Esophagus muscularis mucosa (tissue), 4 donors: ENCODE results near the gene CAPN9. TPM values are rescaled to one million over a fixed set of nuclear protein-coding genes. Genes with fewer than 3 reads are reported as not detected.
A peak's percentile ranks its signal among the peaks of the same experiment; 100 is the strongest.

ENCODE experiments used
- DNase-seq: peaks from one replicate; pipeline ENCODE4 v3.0.0-alpha.2; 2017; ENCODE audit errors: extremely low spot score
- H3K27ac ChIP-seq, 4 donors: fragments of 200-600 bp; sonication (generic); replicated peaks in 1 of 4; 1 replicate in 3 of 4; 2 replicates in 1 of 4; pipeline ENCODE4 v1.5.1; 2016 to 2019; ENCODE audit warnings: mild to moderate bottlenecking in 1 of 4
- H3K27me3 ChIP-seq, 4 donors: fragments of 200-600 bp; sonication (generic); one replicate each; pipeline versions ENCODE4 v1.5.1 to v1.6.0; 2016 to 2019
- H3K36me3 ChIP-seq, 4 donors: fragments of 200-600 bp; sonication (generic); one replicate each; pipeline ENCODE4 v1.5.1; 2016 to 2019
- H3K4me1 ChIP-seq, 4 donors: fragments of 200-600 bp; sonication (generic); one replicate each; pipeline ENCODE4 v1.5.1; 2016 to 2019
- H3K4me3 ChIP-seq, 4 donors: fragments of 200-600 bp; sonication (generic); 1 replicate in 2 of 4; 2 replicates in 2 of 4; pipeline ENCODE4 v1.5.1; 2016 to 2019; ENCODE audit warnings: mild to moderate bottlenecking in 4 of 4, moderate library complexity in 1 of 4
- H3K9me3 ChIP-seq, 4 donors: fragments of 200-600 bp; sonication (generic); 1 replicate in 3 of 4; 2 replicates in 1 of 4; pipeline ENCODE4 v1.5.1; 2016 to 2019
- EP300 ChIP-seq: sonication (generic); formaldehyde crosslinking; IDR thresholded peaks from one replicate; pipeline ENCODE4 v1.6.1; 2017; ENCODE audit warnings: antibody characterized with exemption
- POLR2A ChIP-seq: fragments of 450-650 bp; IDR thresholded peaks from one replicate; pipeline ENCODE4 v1.6.1; 2017; ENCODE audit warnings: antibody characterized with exemption, moderate library complexity, mild to moderate bottlenecking, low read depth
- POLR2AphosphoS5 ChIP-seq, 2 donors: sonication (generic); formaldehyde crosslinking; IDR thresholded peaks; one replicate each; pipeline ENCODE4 v1.6.1; 2017; ENCODE audit warnings: antibody characterized with exemption in 2 of 2
- WGBS: methylation state at CpG from one replicate; pipeline ENCODE4 v1.1.5; 2018; 5-methylcytosine and 5-hydroxymethylcytosine counted together
- intact Hi-C: fragments of 100-400 bp; cut with DNase I; formaldehyde crosslinking; loops from one replicate; pipeline ENCODE4 v1.15.1; 2023
- total RNA-seq, 4 donors: library from RNA; depleted of rRNA; stranded (reverse); fragments of >200 nt; gene quantifications; one replicate each; pipeline versions ENCODE4 v1.1.0 to v1.2.1, GENCODE V29; 2016
- TF ChIP-seq, protein P1 (sequence below), 3 experiments: fragments of 200-600 bp in 2 of 3; fragments of 450-650 bp in 1 of 3; sonication (generic) in 2 of 3; IDR thresholded peaks; one replicate each; pipeline ENCODE4 v1.5.1; 2017 to 2019; ENCODE audit warnings: antibody characterized with exemption in 3 of 3, mild to moderate bottlenecking in 2 of 3, moderate library complexity in 1 of 3

Gene CAPN9
- total RNA-seq, 4 donors from 2014 or later, result not detected

DNA sequence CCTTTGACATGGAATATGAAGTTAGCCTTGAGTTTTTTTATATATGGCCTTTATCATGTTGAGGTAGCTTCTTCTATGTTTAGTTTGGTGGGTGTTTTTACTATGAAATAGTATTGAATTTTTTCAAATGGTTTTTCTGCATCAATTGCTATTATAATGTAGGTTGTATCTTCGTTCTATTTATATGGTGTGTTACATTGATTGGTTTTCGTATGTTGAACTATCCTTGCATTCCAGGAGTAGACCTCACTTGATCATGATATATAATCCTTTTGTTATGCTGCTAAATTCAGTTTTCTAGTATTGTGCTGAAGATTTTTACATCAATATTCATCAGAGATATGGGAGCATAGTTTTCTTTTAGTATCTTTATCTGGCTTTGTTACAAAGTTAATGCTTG is 65.4 kb downstream of the CAPN9 start:
- Histone ChIP-seq H3K4me1 (peaks cover 0 to 17% (median 4%) of the 10 kb centered on the region in 4 donors), H3K9me3 (peaks cover 0 to 11% (median 5%) of the 10 kb centered on the region in 4 donors), H3K27me3 (no peaks in the 10 kb centered on the region), H3K27ac (no peak overlapping the region), H3K4me3 (no peak overlapping the region), H3K36me3 (no peaks in the 10 kb centered on the region)
- intact Hi-C loops, result no loop called here
- TF ChIP-seq POLR2A (no peak), EP300 (no peak), POLR2AphosphoS5 (IDR thresholded peaks at IDR 0.05) (no peak)
- TF ChIP-seq, protein P1, sequence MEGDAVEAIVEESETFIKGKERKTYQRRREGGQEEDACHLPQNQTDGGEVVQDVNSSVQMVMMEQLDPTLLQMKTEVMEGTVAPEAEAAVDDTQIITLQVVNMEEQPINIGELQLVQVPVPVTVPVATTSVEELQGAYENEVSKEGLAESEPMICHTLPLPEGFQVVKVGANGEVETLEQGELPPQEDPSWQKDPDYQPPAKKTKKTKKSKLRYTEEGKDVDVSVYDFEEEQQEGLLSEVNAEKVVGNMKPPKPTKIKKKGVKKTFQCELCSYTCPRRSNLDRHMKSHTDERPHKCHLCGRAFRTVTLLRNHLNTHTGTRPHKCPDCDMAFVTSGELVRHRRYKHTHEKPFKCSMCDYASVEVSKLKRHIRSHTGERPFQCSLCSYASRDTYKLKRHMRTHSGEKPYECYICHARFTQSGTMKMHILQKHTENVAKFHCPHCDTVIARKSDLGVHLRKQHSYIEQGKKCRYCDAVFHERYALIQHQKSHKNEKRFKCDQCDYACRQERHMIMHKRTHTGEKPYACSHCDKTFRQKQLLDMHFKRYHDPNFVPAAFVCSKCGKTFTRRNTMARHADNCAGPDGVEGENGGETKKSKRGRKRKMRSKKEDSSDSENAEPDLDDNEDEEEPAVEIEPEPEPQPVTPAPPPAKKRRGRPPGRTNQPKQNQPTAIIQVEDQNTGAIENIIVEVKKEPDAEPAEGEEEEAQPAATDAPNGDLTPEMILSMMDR (IDR thresholded peaks at IDR 0.05), result no peak
- DNase-seq, result no peak
- 94% methylated on average over 2 of the region's 2 CpGs for WGBS

DNA sequence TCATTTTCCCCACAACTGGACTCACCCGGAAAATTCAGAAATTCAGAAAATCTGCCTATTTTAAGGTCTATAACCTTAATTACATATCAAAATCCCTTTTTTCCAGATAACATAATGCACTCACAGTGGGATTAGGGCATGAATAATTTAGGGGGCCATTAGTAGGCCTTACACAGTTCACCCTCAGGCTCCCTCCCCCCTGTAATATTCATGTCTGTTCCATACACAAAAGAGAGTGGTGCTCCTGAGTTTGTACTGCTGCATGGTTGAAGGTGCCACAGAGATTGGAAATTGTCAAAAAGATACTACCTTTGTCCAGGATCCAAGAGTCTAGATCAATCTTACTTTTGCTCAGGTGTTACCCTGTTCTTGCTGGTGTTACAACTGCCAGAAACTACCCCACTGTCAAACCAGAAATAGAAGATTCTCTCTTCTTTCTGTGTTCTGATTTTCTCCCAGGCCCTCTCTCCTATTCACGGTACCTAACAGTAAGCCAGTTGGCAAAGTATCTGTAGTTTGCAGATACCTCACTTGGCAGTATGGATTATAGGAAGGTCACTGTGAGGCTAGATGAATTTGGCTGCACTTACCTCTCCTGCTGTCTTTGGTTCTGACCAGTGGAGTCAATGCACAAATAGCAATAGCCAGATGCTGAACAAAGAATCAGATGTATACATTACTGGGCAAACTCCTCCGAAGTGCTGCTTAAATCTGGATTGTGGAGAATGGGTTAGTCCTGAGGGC is 67.9 kb downstream of the CAPN9 start:
- peak; percentile 21 for DNase-seq
- no peak for TF ChIP-seq POLR2AphosphoS5 (IDR thresholded peaks at IDR 0.05)
- TF ChIP-seq EP300, result no peak
- TF ChIP-seq, protein P1 (IDR thresholded peaks at IDR 0.05), result no peak
- WGBS, result 61% methylated on average over 3 of the region's 3 CpGs
- Histone ChIP-seq H3K4me3 (no peak overlapping the region), H3K36me3 (no peaks in the 10 kb centered on the region), H3K27me3 (no peaks in the 10 kb centered on the region), H3K4me1 (peaks cover 0 to 5% (median 0%) of the 10 kb centered on the region in 4 donors), H3K27ac (no peak overlapping the region), H3K9me3 (peaks cover 0 to 11% (median 5%) of the 10 kb centered on the region in 4 donors)
- intact Hi-C loops, result no loop called here

DNA sequence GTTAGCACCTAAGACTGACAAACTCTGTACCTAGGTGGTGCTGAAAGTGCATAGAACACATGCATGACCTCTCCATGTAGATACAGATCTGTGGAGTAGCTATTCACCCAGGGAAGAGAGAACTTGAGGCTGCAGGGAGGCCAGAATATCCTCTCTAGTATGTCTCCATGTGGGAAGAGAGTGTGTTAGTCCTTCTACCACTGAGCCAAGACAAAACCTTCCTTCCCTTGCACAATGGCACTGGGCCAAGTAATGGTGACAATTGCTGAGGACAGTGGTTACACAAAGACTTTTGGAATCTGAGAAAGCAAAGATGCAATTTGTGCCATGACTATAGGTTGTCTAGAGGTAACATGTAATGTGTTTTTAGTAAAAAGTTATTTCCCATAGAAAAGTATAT is 68.8 kb downstream of the CAPN9 start:
- Histone ChIP-seq H3K4me1 (peaks cover 0 to 5% (median 0%) of the 10 kb centered on the region in 4 donors), H3K27ac (no peak overlapping the region), H3K36me3 (no peaks in the 10 kb centered on the region), H3K4me3 (no peak overlapping the region), H3K9me3 (peaks cover 0 to 11% (median 5%) of the 10 kb centered on the region in 4 donors), H3K27me3 (no peaks in the 10 kb centered on the region)
- peak; percentile 64 for DNase-seq
- intact Hi-C loops, result no loop called here
- no peak for TF ChIP-seq POLR2A
- no peak for TF ChIP-seq POLR2AphosphoS5 (IDR thresholded peaks at IDR 0.05)
- no peak for TF ChIP-seq EP300
- TF ChIP-seq, protein P1 (IDR thresholded peaks at IDR 0.05), result no peak

DNA sequence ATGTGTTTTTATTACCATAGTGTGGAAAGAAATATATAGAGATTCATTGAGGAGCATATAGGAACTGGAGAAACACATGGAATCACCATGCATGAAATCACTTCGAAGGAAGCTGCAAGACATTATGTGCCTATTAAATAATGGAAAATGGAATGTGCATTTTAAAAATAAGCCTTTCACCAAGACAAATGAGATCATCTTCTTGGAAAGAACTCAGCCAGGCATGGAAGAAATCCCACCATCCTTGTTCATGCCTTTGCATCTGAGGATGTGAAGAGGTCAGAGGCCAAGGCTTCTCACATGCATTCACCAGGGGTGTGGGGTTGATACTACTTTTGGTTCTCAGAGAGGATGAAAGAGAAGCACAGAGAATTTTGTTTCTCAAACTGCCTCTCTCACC is 71.2 kb downstream of the CAPN9 start:
- DNase-seq, result peak; percentile 42

More for the DNA sequence above, 71.2 kb downstream of the CAPN9 start:
- Histone ChIP-seq H3K4me3 (no peak overlapping the region), H3K27me3 (no peaks in the 10 kb centered on the region), H3K9me3 (no peaks in the 10 kb centered on the region), H3K27ac (no peak overlapping the region), H3K36me3 (no peaks in the 10 kb centered on the region), H3K4me1 (peaks cover 7 to 26% (median 13%) of the 10 kb centered on the region in 4 donors)
- 52% methylated on average over 1 of the region's 1 CpG for whole genome bisulfite sequencing
- no peak for TF ChIP-seq POLR2AphosphoS5 (IDR thresholded peaks at IDR 0.05)
- TF ChIP-seq EP300, result no peak
- TF ChIP-seq, protein P1 (IDR thresholded peaks at IDR 0.05), result no peak
- no peak for TF ChIP-seq POLR2A
- intact Hi-C loops, result no loop called here
